Prostate gland (tissue), 2 donors: ENCODE measurements around the gene WDR82.
"Not testable (repeated sequence)": the region's sequence is repeated elsewhere in the genome, so short reads cannot be mapped to it uniquely, and the experiment has no call there.

ENCODE experiments used
- CTCF ChIP-seq, 4 experiments: fragments of 200-600 bp in 2 of 4; fragments of 450-650 bp in 2 of 4; sonication (generic) in 2 of 4; IDR thresholded peaks; 1 replicate in 3 of 4; 2 replicates in 1 of 4; pipeline ENCODE4 v1.5.1; 2016 to 2019; ENCODE audit warnings: antibody characterized with exemption in 4 of 4, mild to moderate bottlenecking in 2 of 4, moderate library complexity in 2 of 4
- POLR2A ChIP-seq: fragments of 450-650 bp; IDR thresholded peaks from one replicate; pipeline ENCODE4 v1.6.1; 2016; ENCODE audit warnings: antibody characterized with exemption, mild to moderate bottlenecking
- POLR2AphosphoS5 ChIP-seq: sonication (generic); formaldehyde crosslinking; IDR thresholded peaks from one replicate; pipeline ENCODE4 v1.6.1; 2017; ENCODE audit warnings: antibody characterized with exemption

GRCh38 chr3:52284051-52284450 lies 5.6 kb upstream of the WDR82 start:
- not testable (repeated sequence) for TF ChIP-seq POLR2A; CTCF (IDR thresholded peaks at IDR 0.05); POLR2AphosphoS5
